ENCODE results near the gene PTGR2.

Gene PTGR2

DNA sequence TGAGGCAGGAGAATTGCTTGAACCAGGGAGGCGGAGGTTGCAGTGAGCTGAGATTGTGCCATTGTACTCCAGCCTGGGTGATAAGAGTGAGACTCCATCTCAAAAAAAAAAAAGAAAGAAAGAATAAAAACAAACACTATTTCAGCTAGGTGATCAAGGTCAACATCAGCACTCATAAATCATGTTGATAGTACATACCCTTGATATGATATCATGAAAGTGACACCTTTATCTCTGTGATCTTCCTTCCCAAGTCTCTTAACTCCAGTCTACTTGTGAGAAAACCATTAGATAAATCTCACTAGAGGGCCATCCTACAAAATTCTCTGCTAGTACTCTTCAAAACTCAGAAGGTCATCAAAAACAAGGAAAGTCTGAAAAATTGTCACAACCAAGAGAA, 44.2 kb upstream of the PTGR2 start:
- no peak for ATAC-seq
- TF ChIP-seq CSDC2 (CRISPR knock-in tag; IDR thresholded peaks at IDR 0.05) = no peak
- TF ChIP-seq ISL1 (CRISPR knock-in tag; IDR thresholded peaks at IDR 0.05) = no peak
- no peak for TF ChIP-seq TOX (CRISPR knock-in tag; IDR thresholded peaks at IDR 0.05; ENCODE audit: borderline replicate concordance)
- TF ChIP-seq, protein P1, sequence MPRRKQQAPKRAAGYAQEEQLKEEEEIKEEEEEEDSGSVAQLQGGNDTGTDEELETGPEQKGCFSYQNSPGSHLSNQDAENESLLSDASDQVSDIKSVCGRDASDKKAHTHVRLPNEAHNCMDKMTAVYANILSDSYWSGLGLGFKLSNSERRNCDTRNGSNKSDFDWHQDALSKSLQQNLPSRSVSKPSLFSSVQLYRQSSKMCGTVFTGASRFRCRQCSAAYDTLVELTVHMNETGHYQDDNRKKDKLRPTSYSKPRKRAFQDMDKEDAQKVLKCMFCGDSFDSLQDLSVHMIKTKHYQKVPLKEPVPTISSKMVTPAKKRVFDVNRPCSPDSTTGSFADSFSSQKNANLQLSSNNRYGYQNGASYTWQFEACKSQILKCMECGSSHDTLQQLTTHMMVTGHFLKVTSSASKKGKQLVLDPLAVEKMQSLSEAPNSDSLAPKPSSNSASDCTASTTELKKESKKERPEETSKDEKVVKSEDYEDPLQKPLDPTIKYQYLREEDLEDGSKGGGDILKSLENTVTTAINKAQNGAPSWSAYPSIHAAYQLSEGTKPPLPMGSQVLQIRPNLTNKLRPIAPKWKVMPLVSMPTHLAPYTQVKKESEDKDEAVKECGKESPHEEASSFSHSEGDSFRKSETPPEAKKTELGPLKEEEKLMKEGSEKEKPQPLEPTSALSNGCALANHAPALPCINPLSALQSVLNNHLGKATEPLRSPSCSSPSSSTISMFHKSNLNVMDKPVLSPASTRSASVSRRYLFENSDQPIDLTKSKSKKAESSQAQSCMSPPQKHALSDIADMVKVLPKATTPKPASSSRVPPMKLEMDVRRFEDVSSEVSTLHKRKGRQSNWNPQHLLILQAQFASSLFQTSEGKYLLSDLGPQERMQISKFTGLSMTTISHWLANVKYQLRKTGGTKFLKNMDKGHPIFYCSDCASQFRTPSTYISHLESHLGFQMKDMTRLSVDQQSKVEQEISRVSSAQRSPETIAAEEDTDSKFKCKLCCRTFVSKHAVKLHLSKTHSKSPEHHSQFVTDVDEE (CRISPR knock-in tag; IDR thresholded peaks at IDR 0.05) = no peak
- TF ChIP-seq, protein P2, sequence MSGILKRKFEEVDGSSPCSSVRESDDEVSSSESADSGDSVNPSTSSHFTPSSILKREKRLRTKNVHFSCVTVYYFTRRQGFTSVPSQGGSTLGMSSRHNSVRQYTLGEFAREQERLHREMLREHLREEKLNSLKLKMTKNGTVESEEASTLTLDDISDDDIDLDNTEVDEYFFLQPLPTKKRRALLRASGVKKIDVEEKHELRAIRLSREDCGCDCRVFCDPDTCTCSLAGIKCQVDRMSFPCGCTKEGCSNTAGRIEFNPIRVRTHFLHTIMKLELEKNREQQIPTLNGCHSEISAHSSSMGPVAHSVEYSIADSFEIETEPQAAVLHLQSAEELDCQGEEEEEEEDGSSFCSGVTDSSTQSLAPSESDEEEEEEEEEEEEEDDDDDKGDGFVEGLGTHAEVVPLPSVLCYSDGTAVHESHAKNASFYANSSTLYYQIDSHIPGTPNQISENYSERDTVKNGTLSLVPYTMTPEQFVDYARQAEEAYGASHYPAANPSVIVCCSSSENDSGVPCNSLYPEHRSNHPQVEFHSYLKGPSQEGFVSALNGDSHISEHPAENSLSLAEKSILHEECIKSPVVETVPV (CRISPR knock-in tag; IDR thresholded peaks at IDR 0.05) = no peak
- TF ChIP-seq ZC3H10 (CRISPR knock-in tag; IDR thresholded peaks at IDR 0.05) = no peak
- no peak for TF ChIP-seq TCF4 (CRISPR knock-in tag; IDR thresholded peaks at IDR 0.05; ENCODE audit: borderline replicate concordance)
- TF ChIP-seq OSR1 (CRISPR knock-in tag; IDR thresholded peaks at IDR 0.05) = no peak
- TF ChIP-seq SNAI2 (CRISPR knock-in tag; IDR thresholded peaks at IDR 0.05) = no peak
- TF ChIP-seq ESRRG (CRISPR knock-in tag; IDR thresholded peaks at IDR 0.05) = no peak
- TF ChIP-seq GLIS3 (CRISPR knock-in tag; IDR thresholded peaks at IDR 0.05) = no peak
- no peak for TF ChIP-seq ZFP30 (CRISPR knock-in tag; IDR thresholded peaks at IDR 0.05)
- TF ChIP-seq, protein P3, sequence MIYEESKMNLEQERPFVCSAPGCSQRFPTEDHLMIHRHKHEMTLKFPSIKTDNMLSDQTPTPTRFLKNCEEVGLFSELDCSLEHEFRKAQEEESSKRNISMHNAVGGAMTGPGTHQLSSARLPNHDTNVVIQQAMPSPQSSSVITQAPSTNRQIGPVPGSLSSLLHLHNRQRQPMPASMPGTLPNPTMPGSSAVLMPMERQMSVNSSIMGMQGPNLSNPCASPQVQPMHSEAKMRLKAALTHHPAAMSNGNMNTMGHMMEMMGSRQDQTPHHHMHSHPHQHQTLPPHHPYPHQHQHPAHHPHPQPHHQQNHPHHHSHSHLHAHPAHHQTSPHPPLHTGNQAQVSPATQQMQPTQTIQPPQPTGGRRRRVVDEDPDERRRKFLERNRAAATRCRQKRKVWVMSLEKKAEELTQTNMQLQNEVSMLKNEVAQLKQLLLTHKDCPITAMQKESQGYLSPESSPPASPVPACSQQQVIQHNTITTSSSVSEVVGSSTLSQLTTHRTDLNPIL (CRISPR knock-in tag; IDR thresholded peaks at IDR 0.05; ENCODE audit: low read depth) = no peak
- no peak for TF ChIP-seq BACH2 (CRISPR knock-in tag; IDR thresholded peaks at IDR 0.05; ENCODE audit: borderline replicate concordance)
- TF ChIP-seq RARB (CRISPR knock-in tag; IDR thresholded peaks at IDR 0.05) = no peak
- TF ChIP-seq PPARA (CRISPR knock-in tag; IDR thresholded peaks at IDR 0.05; ENCODE audit: borderline replicate concordance) = no peak
- no peak for TF ChIP-seq ZFP3 (CRISPR knock-in tag; IDR thresholded peaks at IDR 0.05)
- TF ChIP-seq, protein P4, sequence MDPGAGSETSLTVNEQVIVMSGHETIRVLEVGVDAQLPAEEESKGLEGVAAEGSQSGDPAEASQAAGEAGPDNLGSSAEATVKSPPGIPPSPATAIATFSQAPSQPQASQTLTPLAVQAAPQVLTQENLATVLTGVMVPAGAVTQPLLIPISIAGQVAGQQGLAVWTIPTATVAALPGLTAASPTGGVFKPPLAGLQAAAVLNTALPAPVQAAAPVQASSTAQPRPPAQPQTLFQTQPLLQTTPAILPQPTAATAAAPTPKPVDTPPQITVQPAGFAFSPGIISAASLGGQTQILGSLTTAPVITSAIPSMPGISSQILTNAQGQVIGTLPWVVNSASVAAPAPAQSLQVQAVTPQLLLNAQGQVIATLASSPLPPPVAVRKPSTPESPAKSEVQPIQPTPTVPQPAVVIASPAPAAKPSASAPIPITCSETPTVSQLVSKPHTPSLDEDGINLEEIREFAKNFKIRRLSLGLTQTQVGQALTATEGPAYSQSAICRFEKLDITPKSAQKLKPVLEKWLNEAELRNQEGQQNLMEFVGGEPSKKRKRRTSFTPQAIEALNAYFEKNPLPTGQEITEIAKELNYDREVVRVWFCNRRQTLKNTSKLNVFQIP (CRISPR knock-in tag; IDR thresholded peaks at IDR 0.05; ENCODE audit: borderline replicate concordance, low read depth) = no peak
- TF ChIP-seq ZNF70 (CRISPR knock-in tag; IDR thresholded peaks at IDR 0.05) = no peak
- TF ChIP-seq, protein P5, sequence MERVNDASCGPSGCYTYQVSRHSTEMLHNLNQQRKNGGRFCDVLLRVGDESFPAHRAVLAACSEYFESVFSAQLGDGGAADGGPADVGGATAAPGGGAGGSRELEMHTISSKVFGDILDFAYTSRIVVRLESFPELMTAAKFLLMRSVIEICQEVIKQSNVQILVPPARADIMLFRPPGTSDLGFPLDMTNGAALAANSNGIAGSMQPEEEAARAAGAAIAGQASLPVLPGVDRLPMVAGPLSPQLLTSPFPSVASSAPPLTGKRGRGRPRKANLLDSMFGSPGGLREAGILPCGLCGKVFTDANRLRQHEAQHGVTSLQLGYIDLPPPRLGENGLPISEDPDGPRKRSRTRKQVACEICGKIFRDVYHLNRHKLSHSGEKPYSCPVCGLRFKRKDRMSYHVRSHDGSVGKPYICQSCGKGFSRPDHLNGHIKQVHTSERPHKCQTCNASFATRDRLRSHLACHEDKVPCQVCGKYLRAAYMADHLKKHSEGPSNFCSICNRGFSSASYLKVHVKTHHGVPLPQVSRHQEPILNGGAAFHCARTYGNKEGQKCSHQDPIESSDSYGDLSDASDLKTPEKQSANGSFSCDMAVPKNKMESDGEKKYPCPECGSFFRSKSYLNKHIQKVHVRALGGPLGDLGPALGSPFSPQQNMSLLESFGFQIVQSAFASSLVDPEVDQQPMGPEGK (CRISPR knock-in tag; IDR thresholded peaks at IDR 0.05; ENCODE audit: borderline replicate concordance) = no peak

DNA sequence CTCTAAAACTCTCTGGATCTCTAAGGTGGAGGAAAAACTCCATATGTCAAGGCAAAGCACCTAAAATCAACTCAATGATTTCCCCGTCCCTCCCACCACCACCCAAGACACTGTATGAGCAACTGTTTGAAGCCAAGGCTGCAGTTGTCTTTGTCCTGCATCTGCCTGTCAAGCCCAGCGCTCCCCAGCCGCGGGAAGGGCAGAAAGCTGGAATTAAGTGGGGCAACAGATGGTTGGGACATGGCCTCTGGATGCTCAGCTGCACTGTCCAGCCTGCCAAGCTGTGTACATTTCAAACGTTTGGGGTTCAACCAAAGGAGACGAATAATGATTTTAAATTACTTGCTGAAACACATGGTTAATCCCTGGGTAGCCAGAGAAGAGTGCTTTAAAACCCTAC, 42.2 kb upstream of the PTGR2 start:
- ATAC-seq = no peak
- TF ChIP-seq ARNTL (CRISPR knock-in tag; IDR thresholded peaks at IDR 0.05; ENCODE audit: borderline replicate concordance, low read depth) (no peak), BACH2 (CRISPR knock-in tag; IDR thresholded peaks at IDR 0.05; ENCODE audit: borderline replicate concordance) (no peak), PPARA (CRISPR knock-in tag; IDR thresholded peaks at IDR 0.05; ENCODE audit: borderline replicate concordance) (no peak), ISL1 (CRISPR knock-in tag; IDR thresholded peaks at IDR 0.05) (no peak), GLIS3 (CRISPR knock-in tag; IDR thresholded peaks at IDR 0.05) (no peak), SNAI2 (CRISPR knock-in tag; IDR thresholded peaks at IDR 0.05) (no peak), ZNF8 (CRISPR knock-in tag; IDR thresholded peaks at IDR 0.05) (no peak), TCF4 (CRISPR knock-in tag; IDR thresholded peaks at IDR 0.05; ENCODE audit: borderline replicate concordance) (no peak), ZFP3 (CRISPR knock-in tag; IDR thresholded peaks at IDR 0.05) (no peak), ESRRG (CRISPR knock-in tag; IDR thresholded peaks at IDR 0.05) (no peak), RARB (CRISPR knock-in tag; IDR thresholded peaks at IDR 0.05) (no peak)
- TF ChIP-seq, protein P1 (CRISPR knock-in tag; IDR thresholded peaks at IDR 0.05) = no peak
- TF ChIP-seq, protein P2 (CRISPR knock-in tag; IDR thresholded peaks at IDR 0.05) = no peak

Data from SK-N-SH treated with all-trans-retinoic acid at 6 μM for 48 hours (cell line).